ENCODE data around the gene MACROD2. TPM values are rescaled to one million over a fixed set of nuclear protein-coding genes. Genes with fewer than 3 reads are reported as not detected.

Gene MACROD2
- total RNA-seq, 1 experiment from 2014 or later, result 1.4 TPM

GRCh38 chr20:15342991-15343523 lies 1347.7 kb downstream of the MACROD2 start:
- H3K4me3 ChIP-seq (ENCODE audit: low read depth, low read length, poor library complexity, severe bottlenecking), result no peak overlapping the region
- no peaks in the 10 kb centered on the region for H3K36me3 ChIP-seq (ENCODE audit: insufficient read depth, low read length, poor library complexity, severe bottlenecking)
- no peaks in the 10 kb centered on the region for H3K27me3 ChIP-seq (replicated peaks; ENCODE audit: insufficient read depth, low read depth, low read length, poor library complexity)
- BruUV-seq (replicated peaks), result no TSS peak
- DNase-seq (ENCODE audit: low spot score), result no peak
- intact Hi-C loops (cut with micrococcal nuclease; ENCODE audit: unreplicated experiment), result no loop called here
- CTCF ChIA-PET, result no interaction called here
- TF ChIP-seq EZH2 (IDR thresholded peaks at IDR 0.05; ENCODE audit: borderline replicate concordance, low read depth, low read length, poor library complexity, severe bottlenecking), result no peak
- no peak for TF ChIP-seq CTCF (conservative IDR thresholded peaks at IDR 0.05; ENCODE audit: low read depth, low read length)
- POLR2A ChIA-PET (ENCODE audit: low non-redundant PET), result no interaction called here
- peaks cover 13% of the 10 kb centered on the region for H3K9me3 ChIP-seq (ENCODE audit: low read depth, low read length, poor library complexity, severe bottlenecking)
- H3K27ac ChIP-seq (ENCODE audit: low read depth, low read length, poor library complexity, severe bottlenecking), result no peak overlapping the region
- no peaks in the 10 kb centered on the region for H3K4me1 ChIP-seq (ENCODE audit: insufficient read depth, low read length, poor library complexity, severe bottlenecking)

- Histone ChIP-seq H3K4me3 (ENCODE audit: low read depth, low read length, poor library complexity, severe bottlenecking) (no peak overlapping the region), H3K27me3 (replicated peaks; ENCODE audit: insufficient read depth, low read depth, low read length, poor library complexity) (no peaks in the 10 kb centered on the region), H3K9me3 (ENCODE audit: low read depth, low read length, poor library complexity, severe bottlenecking) (peaks cover 9% of the 10 kb centered on the region), H3K4me1 (ENCODE audit: insufficient read depth, low read length, poor library complexity, severe bottlenecking) (no peaks in the 10 kb centered on the region), H3K27ac (ENCODE audit: low read depth, low read length, poor library complexity, severe bottlenecking) (no peak overlapping the region), H3K36me3 (ENCODE audit: insufficient read depth, low read length, poor library complexity, severe bottlenecking) (no peaks in the 10 kb centered on the region)
- intact Hi-C loops (cut with micrococcal nuclease; ENCODE audit: unreplicated experiment), result no loop called here
- no peak for DNase-seq (ENCODE audit: low spot score)
- TF ChIP-seq EZH2 (IDR thresholded peaks at IDR 0.05; ENCODE audit: borderline replicate concordance, low read depth, low read length, poor library complexity, severe bottlenecking) (no peak), CTCF (conservative IDR thresholded peaks at IDR 0.05; ENCODE audit: low read depth, low read length) (no peak)
- no TSS peak for BruUV-seq (replicated peaks)
- ChIA-PET POLR2A (ENCODE audit: low non-redundant PET) (no interaction called here), CTCF (no interaction called here)
These were observed 1350.0 kb downstream of the MACROD2 start for GRCh38 chr20:15345287-15345686.

GRCh38 chr20:15346657-15347280 lies 1351.5 kb downstream of the MACROD2 start:
- H3K9me3 ChIP-seq (ENCODE audit: low read depth, low read length, poor library complexity, severe bottlenecking), result peaks cover 9% of the 10 kb centered on the region
- no peaks in the 10 kb centered on the region for H3K27me3 ChIP-seq (replicated peaks; ENCODE audit: insufficient read depth, low read depth, low read length, poor library complexity)
- no peak overlapping the region for H3K4me3 ChIP-seq (ENCODE audit: low read depth, low read length, poor library complexity, severe bottlenecking)
- ChIA-PET POLR2A (ENCODE audit: low non-redundant PET) (no interaction called here), CTCF (no interaction called here)
- no peak for TF ChIP-seq EZH2 (IDR thresholded peaks at IDR 0.05; ENCODE audit: borderline replicate concordance, low read depth, low read length, poor library complexity, severe bottlenecking)
- TF ChIP-seq CTCF (conservative IDR thresholded peaks at IDR 0.05; ENCODE audit: low read depth, low read length), result no peak
- BruUV-seq (replicated peaks), result no TSS peak
- H3K27ac ChIP-seq (ENCODE audit: low read depth, low read length, poor library complexity, severe bottlenecking), result no peak overlapping the region
- intact Hi-C loops (cut with micrococcal nuclease; ENCODE audit: unreplicated experiment), result no loop called here
- DNase-seq (ENCODE audit: low spot score), result no peak
- no peaks in the 10 kb centered on the region for H3K36me3 ChIP-seq (ENCODE audit: insufficient read depth, low read length, poor library complexity, severe bottlenecking)
- no peaks in the 10 kb centered on the region for H3K4me1 ChIP-seq (ENCODE audit: insufficient read depth, low read length, poor library complexity, severe bottlenecking)
